ENCODE measurements around the gene SCARB2. TPM values are rescaled to one million over a fixed set of nuclear protein-coding genes. Genes with fewer than 3 reads are reported as not detected.

The SCARB2 gene
- total RNA-seq, 1 donor from 2014 or later: 97.4 TPM

- peaks cover 5% of the 10 kb centered on the region for H3K4me1 Mint-ChIP-seq
- no peaks in the 10 kb centered on the region for H3K79me2 ChIP-seq (ENCODE audit: low read depth)
- no peaks in the 10 kb centered on the region for H3K4me1 ChIP-seq
- H3K27ac Mint-ChIP-seq: no peak overlapping the region
- no peak overlapping the region for H3K27ac ChIP-seq
- no peak overlapping the region for H3K9ac ChIP-seq
- no peak overlapping the region for H2AFZ ChIP-seq (replicated peaks)
- TF ChIP-seq EZH2 (IDR thresholded peaks at IDR 0.05): no peak
- no peak for TF ChIP-seq CTCF (IDR thresholded peaks at IDR 0.05)
- no peak for TF ChIP-seq EZH2phosphoT487 (IDR thresholded peaks at IDR 0.05)
- H3K27me3 ChIP-seq: peaks cover 15% of the 10 kb centered on the region
- H3K9me3 Mint-ChIP-seq: peaks cover 2% of the 10 kb centered on the region
- DNase-seq (ENCODE audit: low spot score): no peak
- peaks cover 4% of the 10 kb centered on the region for H3K36me3 Mint-ChIP-seq
- no peak overlapping the region for H3K4me2 ChIP-seq
- H3K27me3 Mint-ChIP-seq (ENCODE audit: insufficient read depth, low read depth): peaks cover 5% of the 10 kb centered on the region
- H3F3A ChIP-seq (ENCODE audit: low read depth): no peaks in the 10 kb centered on the region
- H3K9me3 ChIP-seq (ENCODE audit: low read depth): no peaks in the 10 kb centered on the region
- no peak overlapping the region for H3K4me3 Mint-ChIP-seq
- no peak overlapping the region for H3K4me3 ChIP-seq
- no peaks in the 10 kb centered on the region for H3K36me3 ChIP-seq
- no peaks in the 10 kb centered on the region for H4K20me1 ChIP-seq (ENCODE audit: low read depth)
Measured at GRCh38 chr4:76256968-76257367, 43.3 kb upstream of the SCARB2 start.

- H3K9me3 Mint-ChIP-seq: peaks cover 2% of the 10 kb centered on the region
- H3K4me3 ChIP-seq: no peak overlapping the region
- no peak overlapping the region for H2AFZ ChIP-seq (replicated peaks)
- H3K27ac Mint-ChIP-seq: no peak overlapping the region
- no peak overlapping the region for H3K4me3 Mint-ChIP-seq
- peaks cover 4% of the 10 kb centered on the region for H3K36me3 Mint-ChIP-seq
- H3K79me2 ChIP-seq (ENCODE audit: low read depth): no peaks in the 10 kb centered on the region
- peaks cover 8% of the 10 kb centered on the region for H3K27me3 Mint-ChIP-seq (ENCODE audit: insufficient read depth, low read depth)
- no peaks in the 10 kb centered on the region for H3K36me3 ChIP-seq
- no peaks in the 10 kb centered on the region for H3K9me3 ChIP-seq (ENCODE audit: low read depth)
- H3K27me3 ChIP-seq: peaks cover 20% of the 10 kb centered on the region
- DNase-seq (ENCODE audit: low spot score): no peak
- no peak overlapping the region for H3K9ac ChIP-seq
- peaks cover 3% of the 10 kb centered on the region for H3F3A ChIP-seq (ENCODE audit: low read depth)
- no peaks in the 10 kb centered on the region for H4K20me1 ChIP-seq (ENCODE audit: low read depth)
- H3K4me1 ChIP-seq: no peaks in the 10 kb centered on the region
- TF ChIP-seq CTCF (IDR thresholded peaks at IDR 0.05) (no peak), EZH2phosphoT487 (IDR thresholded peaks at IDR 0.05) (no peak), EZH2 (IDR thresholded peaks at IDR 0.05) (no peak)
- H3K4me2 ChIP-seq: no peak overlapping the region
- peaks cover 9% of the 10 kb centered on the region for H3K4me1 Mint-ChIP-seq
- H3K27ac ChIP-seq: no peak overlapping the region
Measured at GRCh38 chr4:76256032-76256431, 42.4 kb upstream of the SCARB2 start.

GRCh38 chr4:76253511-76253910 lies 39.9 kb upstream of the SCARB2 start:
- Histone ChIP-seq H3K27me3 (peaks cover 41% of the 10 kb centered on the region), H3K79me2 (ENCODE audit: low read depth) (no peaks in the 10 kb centered on the region), H3K4me3 (no peak overlapping the region), H3K36me3 (no peaks in the 10 kb centered on the region), H3K9ac (no peak overlapping the region), H3K27ac (no peak overlapping the region), H3K4me2 (no peak overlapping the region), H4K20me1 (ENCODE audit: low read depth) (no peaks in the 10 kb centered on the region), H3F3A (ENCODE audit: low read depth) (peaks cover 4% of the 10 kb centered on the region), H3K9me3 (ENCODE audit: low read depth) (no peaks in the 10 kb centered on the region), H3K4me1 (no peaks in the 10 kb centered on the region), H2AFZ (replicated peaks) (no peak overlapping the region)
- Mint-ChIP-seq H3K9me3 (no peaks in the 10 kb centered on the region), H3K4me1 (peaks cover 13% of the 10 kb centered on the region), H3K27me3 (ENCODE audit: insufficient read depth, low read depth) (peaks cover 14% of the 10 kb centered on the region), H3K27ac (no peak overlapping the region), H3K4me3 (no peak overlapping the region), H3K36me3 (peaks cover 1% of the 10 kb centered on the region)
- TF ChIP-seq EZH2 (IDR thresholded peaks at IDR 0.05) (no peak), CTCF (IDR thresholded peaks at IDR 0.05) (no peak), EZH2phosphoT487 (IDR thresholded peaks at IDR 0.05) (no peak)
- DNase-seq (ENCODE audit: low spot score): no peak

Measured in neural progenitor cell (in vitro differentiated cells).